ENCODE results near the gene GARIN5B. TPM values are rescaled to one million over a fixed set of nuclear protein-coding genes. Genes with fewer than 3 reads are reported as not detected.

Gene GARIN5B
- total and polyA plus RNA-seq, 2 of the 13 experiments (the other 11 are each of a cell fraction or from before 2014, with no cell fraction given), result not detected

- TF ChIP-seq ZBED4 (CRISPR knock-in tag; IDR thresholded peaks at IDR 0.05; ENCODE audit: borderline replicate concordance) (peak; percentile 98), GMEB1 (CRISPR knock-in tag; IDR thresholded peaks at IDR 0.05; ENCODE audit: borderline replicate concordance) (peak; percentile 28; the same call in 1 of the 2 replicates), ZBTB21 (CRISPR knock-in tag; IDR thresholded peaks at IDR 0.05) (no peak), CEBPB (IDR thresholded peaks at IDR 0.05; ENCODE audit: borderline replicate concordance, low read depth, low read length) (no peak), ZNF792 (CRISPR knock-in tag; IDR thresholded peaks at IDR 0.05) (no peak), KLF16 (CRISPR knock-in tag; IDR thresholded peaks at IDR 0.05) (0 out of 4 replicates have a peak, but pooled peaks of 1 of the 2 experiments have one; percentile 32), ZMAT3 (CRISPR knock-in tag; conservative IDR thresholded peaks at IDR 0.05) (0 out of 2 replicates have a peak, but pooled peaks have one; percentile 50), MED13 (CRISPR knock-in tag; IDR thresholded peaks at IDR 0.05) (no peak), ZBTB42 (CRISPR knock-in tag; IDR thresholded peaks at IDR 0.05) (no peak), HMG20A (CRISPR knock-in tag; IDR thresholded peaks at IDR 0.05; ENCODE audit: borderline replicate concordance) (peak; percentile 11; the same call in 1 of the 2 replicates), ZFYVE20 (CRISPR knock-in tag; IDR thresholded peaks at IDR 0.05; ENCODE audit: borderline replicate concordance, low read depth) (no peak), PPARG (CRISPR knock-in tag; conservative IDR thresholded peaks at IDR 0.05) (no peak), PBX2 (CRISPR knock-in tag; IDR thresholded peaks at IDR 0.05) (peak; percentile 94), ZBTB3 (CRISPR knock-in tag; IDR thresholded peaks at IDR 0.05; ENCODE audit: borderline replicate concordance, low read depth) (no peak), SIN3B (IDR thresholded peaks at IDR 0.05; ENCODE audit: low read length) (no peak), ZNF770 (CRISPR knock-in tag; IDR thresholded peaks at IDR 0.05) (no peak), ZNF605 (CRISPR knock-in tag; IDR thresholded peaks at IDR 0.05) (no peak), FOSL1 (CRISPR knock-in tag; IDR thresholded peaks at IDR 0.05; ENCODE audit: borderline replicate concordance) (no peak), RBM39 (IDR thresholded peaks at IDR 0.05; ENCODE audit: low read depth, low read length, poor library complexity, severe bottlenecking) (peak; percentile 87)
These were observed 23.8 kb downstream of the GARIN5B start, which contains the start of gene KMT5C (continued) for GRCh38 chr19:55339105-55339888.
